ENCODE data around the gene BUB1B. TPM values are rescaled to one million over a fixed set of nuclear protein-coding genes. Genes with fewer than 3 reads are reported as not detected.
A peak's percentile ranks its signal among the peaks of the same experiment; 100 is the strongest.
"Not testable (repeated sequence)": the region's sequence is repeated elsewhere in the genome, so short reads cannot be mapped to it uniquely, and the experiment has no call there.

Gene BUB1B
- total RNA-seq, 1 experiment from 2014 or later = 83.2 TPM

GRCh38 chr15:40151991-40152390 lies 8.9 kb upstream of the BUB1B start:
- Mint-ChIP-seq H3K4me3 (no peak overlapping the region), H3K9me3 (no peaks in the 10 kb centered on the region; a peak in 1 of 5 replicates), H3K27ac (no peak overlapping the region), H3K27me3 (ENCODE audit: low read depth) (peaks cover 5% of the 10 kb centered on the region; the same call in 1 of the 2 replicates), H3K36me3 (ENCODE audit: insufficient read depth in 1 of 3, low read depth in 3 of 3) (no peaks in the 10 kb centered on the region; a peak in 1 of 7 replicates), H3K4me1 (peaks cover 27 to 28% of the 10 kb centered on the region in 2 experiments)
- Histone ChIP-seq H2BK15ac (ENCODE audit: low read depth, low read length) (no peak overlapping the region), H3K56ac (ENCODE audit: insufficient read length, low read depth, low read length) (no peak overlapping the region), H4K91ac (ENCODE audit: insufficient read length, low read depth, low read length) (no peak overlapping the region), H4K8ac (replicated peaks; ENCODE audit: insufficient read length, low read depth, low read length) (no peak overlapping the region), H3K27ac (ENCODE audit: insufficient read length, low read depth, low read length) (no peak overlapping the region), H2BK5ac (ENCODE audit: insufficient read length, low read length) (no peak overlapping the region), H3K18ac (ENCODE audit: insufficient read length, low read depth, low read length) (no peak overlapping the region), H3K14ac (ENCODE audit: insufficient read depth, low read length) (no peak overlapping the region), H3T11ph (ENCODE audit: low read length) (no peak overlapping the region), H4K20me1 (ENCODE audit: control insufficient read depth, insufficient read depth, insufficient read length) (no peaks in the 10 kb centered on the region), H2AK5ac (ENCODE audit: insufficient read length, low read length) (no peak overlapping the region), H2BK120ac (ENCODE audit: low read depth, low read length, poor library complexity, severe bottlenecking) (no peak overlapping the region), H3K4me2 (ENCODE audit: insufficient read depth, insufficient read length, low read length) (no peak overlapping the region), H3K27me3 (ENCODE audit: insufficient read depth, low read length) (no peaks in the 10 kb centered on the region), H3K23ac (ENCODE audit: insufficient read length, low read depth, low read length) (no peak overlapping the region), H3K23me2 (ENCODE audit: insufficient read length, low read depth, low read length, poor library complexity, severe bottlenecking) (no peaks in the 10 kb centered on the region), H3K4me1 (ENCODE audit: insufficient read depth, low read length) (peaks cover 12% of the 10 kb centered on the region), H2BK12ac (ENCODE audit: insufficient read length, low read depth, low read length) (no peak overlapping the region), H3K9ac (ENCODE audit: extremely low read depth, insufficient read length, low read length) (no peak overlapping the region), H3K79me1 (ENCODE audit: insufficient read depth, low read depth, low read length, poor library complexity, severe bottlenecking) (no peaks in the 10 kb centered on the region), H2BK20ac (ENCODE audit: low read depth, low read length, poor library complexity, severe bottlenecking) (no peak overlapping the region), H3K79me2 (ENCODE audit: insufficient read depth, low read length) (no peaks in the 10 kb centered on the region), H4K5ac (ENCODE audit: insufficient read length, low read depth, low read length) (no peak overlapping the region), H2AFZ (ENCODE audit: low read length) (no peak overlapping the region), H3K9me3 (ENCODE audit: control insufficient read depth, low read depth, low read length) (no peaks in the 10 kb centered on the region), H3K4ac (ENCODE audit: low read depth, low read length) (no peak overlapping the region)
- DNase-seq = no peak
- WGBS (ENCODE audit: extremely low coverage, insufficient read length, low lambda C conversion rate) = no CpG with 5 or more reads among the region's 4 CpGs
- no peak for TF ChIP-seq CTCF (conservative IDR thresholded peaks at IDR 0.05)

GRCh38 chr15:40154821-40155220 lies 6.0 kb upstream of the BUB1B start:
- H3K23ac ChIP-seq (ENCODE audit: insufficient read length, low read depth, low read length); H3K9me3 Mint-ChIP-seq; H4K8ac ChIP-seq (replicated peaks; ENCODE audit: insufficient read length, low read depth, low read length); H3K79me1 ChIP-seq (ENCODE audit: insufficient read depth, low read depth, low read length, poor library complexity, severe bottlenecking); H3T11ph ChIP-seq (ENCODE audit: low read length); H2BK12ac ChIP-seq (ENCODE audit: insufficient read length, low read depth, low read length); H2BK5ac ChIP-seq (ENCODE audit: insufficient read length, low read length); H4K20me1 ChIP-seq (ENCODE audit: control insufficient read depth, insufficient read depth, insufficient read length); H3K23me2 ChIP-seq (ENCODE audit: insufficient read length, low read depth, low read length, poor library complexity, severe bottlenecking); H2BK120ac ChIP-seq (ENCODE audit: low read depth, low read length, poor library complexity, severe bottlenecking); H2AFZ ChIP-seq (ENCODE audit: low read length); H3K79me2 ChIP-seq (ENCODE audit: insufficient read depth, low read length); H3K56ac ChIP-seq (ENCODE audit: insufficient read length, low read depth, low read length); H2AK5ac ChIP-seq (ENCODE audit: insufficient read length, low read length); H3K14ac ChIP-seq (ENCODE audit: insufficient read depth, low read length); H4K5ac ChIP-seq (ENCODE audit: insufficient read length, low read depth, low read length); H4K91ac ChIP-seq (ENCODE audit: insufficient read length, low read depth, low read length); H3K27me3 Mint-ChIP-seq (ENCODE audit: low read depth); H3K9ac ChIP-seq (ENCODE audit: extremely low read depth, insufficient read length, low read length); H2BK20ac ChIP-seq (ENCODE audit: low read depth, low read length, poor library complexity, severe bottlenecking); H3K36me3 Mint-ChIP-seq (ENCODE audit: insufficient read depth in 1 of 3, low read depth in 3 of 3); H3K27me3 ChIP-seq (ENCODE audit: insufficient read depth, low read length); H3K4ac ChIP-seq (ENCODE audit: low read depth, low read length); H2BK15ac ChIP-seq (ENCODE audit: low read depth, low read length); H3K9me3 ChIP-seq (ENCODE audit: control insufficient read depth, low read depth, low read length): not testable (repeated sequence)
- Mint-ChIP-seq H3K4me3 (peak overlapping the region; percentile 58 to 62; a peak in 4 of 5 replicates), H3K27ac (peak overlapping the region; percentile 96 to 99 (median 97)), H3K4me1 (peaks cover 41% of the 10 kb centered on the region in 2 experiments)
- no CpG with 5 or more reads among the region's 1 CpG for WGBS (ENCODE audit: extremely low coverage, insufficient read length, low lambda C conversion rate)
- peaks cover 13% of the 10 kb centered on the region for H3K4me1 ChIP-seq (ENCODE audit: insufficient read depth, low read length)
- H3K27ac ChIP-seq (ENCODE audit: insufficient read length, low read depth, low read length) = peak overlapping the region; percentile 79
- H3K4me2 ChIP-seq (ENCODE audit: insufficient read depth, insufficient read length, low read length) = peak overlapping the region; percentile 27
- H3K18ac ChIP-seq (ENCODE audit: insufficient read length, low read depth, low read length) = peak overlapping the region; percentile 58
- peak; percentile 57 for DNase-seq

All from H9 (cell line).